GM19395 (cell line): Measurements from ENCODE around the gene ZBTB16.

Source experiments
- ATAC-seq: cut with Tn5 transposase; IDR thresholded peaks from one replicate; pipeline ENCODE4 v1.9.1; 2021; ENCODE audit warnings: mild to moderate bottlenecking, moderate library complexity; ENCODE audit not compliant: unreplicated experiment

Gene ZBTB16

DNA sequence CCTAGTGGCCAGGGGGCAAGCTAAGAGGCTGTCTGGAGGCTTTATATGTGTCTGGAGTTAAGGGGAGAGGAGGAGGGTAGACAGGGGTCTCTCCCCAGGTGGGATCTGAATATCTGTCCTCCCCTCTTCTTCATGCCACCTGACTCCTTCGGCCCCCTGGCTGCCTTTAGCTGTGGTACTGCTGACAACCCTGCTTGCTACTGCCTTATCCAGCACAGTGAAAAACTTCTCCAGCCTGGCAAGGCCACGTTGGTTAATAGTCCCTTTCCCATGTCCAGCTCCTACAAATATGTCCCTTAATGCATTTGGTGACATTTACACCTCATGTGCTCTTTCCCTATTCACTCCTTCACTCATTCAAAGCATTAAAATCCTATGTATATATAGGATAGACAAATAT, 194.3 kb downstream of the ZBTB16 start:
- no peak for ATAC-seq

DNA sequence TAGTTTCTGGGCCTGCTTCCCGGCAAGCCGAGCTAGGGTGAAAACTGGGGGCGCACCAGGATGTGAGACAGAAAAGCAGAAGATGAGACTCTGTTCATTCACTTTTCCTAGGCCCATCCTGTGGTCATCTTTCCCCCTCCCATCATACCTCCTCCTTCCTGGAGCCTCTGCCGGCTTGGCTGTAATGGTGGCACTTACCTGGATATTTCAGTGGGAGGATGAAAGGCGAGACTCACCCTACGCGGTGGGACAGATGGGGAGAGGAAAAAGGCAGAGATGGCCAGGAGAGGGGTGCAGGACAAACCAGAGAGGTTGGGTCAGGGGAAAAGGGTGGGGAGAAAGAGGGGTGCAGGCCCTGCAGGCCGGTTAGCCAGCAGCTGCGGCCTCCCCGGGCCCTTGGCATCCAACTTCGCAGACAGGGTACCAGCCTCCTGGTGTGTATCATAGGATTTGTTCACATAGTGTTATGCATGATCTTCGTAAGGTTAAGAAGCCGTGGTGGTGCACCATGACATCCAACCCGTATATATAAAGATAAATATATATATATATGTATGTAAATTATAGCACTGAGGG, 195.1 kb downstream of the ZBTB16 start:
- ATAC-seq = no peak

DNA sequence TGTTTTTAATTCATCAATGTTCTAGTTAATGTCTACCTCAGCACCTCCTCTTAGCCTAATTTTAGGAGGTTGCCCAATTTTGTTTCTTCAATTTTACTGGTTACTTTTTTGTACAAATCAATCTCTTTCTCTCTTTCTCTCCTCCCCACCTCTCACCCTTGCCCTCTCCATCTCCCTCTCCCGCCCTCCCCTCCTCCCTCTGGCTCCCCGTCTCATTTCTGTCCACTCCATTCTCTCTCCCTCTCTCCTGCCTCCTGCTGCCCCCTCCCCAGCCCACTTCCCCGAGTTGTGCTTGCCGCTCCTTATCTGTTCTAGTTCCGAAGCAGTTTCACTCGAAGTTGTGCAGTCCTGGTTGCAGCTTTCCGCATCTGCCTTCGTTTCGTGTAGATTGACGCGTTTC, 195.8 kb downstream of the ZBTB16 start:
- ATAC-seq = no peak

DNA sequence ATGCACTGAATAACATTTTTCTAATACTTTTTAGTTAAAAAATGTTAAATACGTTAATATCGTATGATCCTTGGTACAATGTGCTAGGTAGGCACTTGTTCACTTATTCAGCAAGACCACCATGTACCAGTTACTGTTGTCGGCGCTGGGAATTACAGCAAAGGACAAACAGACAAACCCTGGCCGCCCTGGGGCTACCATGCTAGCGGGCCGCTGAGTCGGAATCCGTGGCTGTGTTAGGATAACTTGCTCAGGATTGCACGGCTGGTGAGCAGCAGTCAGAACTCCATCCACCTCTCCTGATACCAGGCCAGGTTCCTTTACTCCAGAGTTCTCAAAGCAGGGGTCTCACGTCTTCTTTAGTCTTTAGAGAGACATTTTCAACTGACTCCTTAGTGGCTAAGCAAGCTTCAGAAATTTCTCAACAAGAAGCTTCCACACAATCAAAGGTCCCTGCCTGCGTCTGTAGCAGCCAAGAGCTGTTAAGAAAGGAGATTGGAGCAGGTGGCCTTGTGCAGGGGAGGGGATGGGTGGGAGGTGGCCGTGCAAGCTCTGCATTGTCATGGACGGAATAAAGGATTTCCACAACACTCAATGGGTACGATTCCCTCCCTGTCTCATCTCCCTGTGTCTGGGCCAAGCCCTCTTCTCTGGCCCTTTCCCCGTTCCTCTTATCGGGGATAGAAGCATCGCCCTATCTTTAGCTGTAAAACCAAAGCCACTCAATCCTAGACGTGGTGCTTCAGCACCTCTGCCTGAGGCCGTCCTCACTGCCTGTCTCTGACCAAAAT, 196.9 kb downstream of the ZBTB16 start:
- ATAC-seq = no peak

GRCh38 chr11:114256967-114257286, 197.4 kb downstream of the ZBTB16 start:
- no peak for ATAC-seq

GRCh38 chr11:114257621-114258558, 198.4 kb downstream of the ZBTB16 start:
- ATAC-seq = no peak

- no peak for ATAC-seq
These were observed 199.2 kb downstream of the ZBTB16 start for GRCh38 chr11:114258696-114259095.

GRCh38 chr11:114259124-114259526, 199.6 kb downstream of the ZBTB16 start:
- no peak for ATAC-seq

DNA sequence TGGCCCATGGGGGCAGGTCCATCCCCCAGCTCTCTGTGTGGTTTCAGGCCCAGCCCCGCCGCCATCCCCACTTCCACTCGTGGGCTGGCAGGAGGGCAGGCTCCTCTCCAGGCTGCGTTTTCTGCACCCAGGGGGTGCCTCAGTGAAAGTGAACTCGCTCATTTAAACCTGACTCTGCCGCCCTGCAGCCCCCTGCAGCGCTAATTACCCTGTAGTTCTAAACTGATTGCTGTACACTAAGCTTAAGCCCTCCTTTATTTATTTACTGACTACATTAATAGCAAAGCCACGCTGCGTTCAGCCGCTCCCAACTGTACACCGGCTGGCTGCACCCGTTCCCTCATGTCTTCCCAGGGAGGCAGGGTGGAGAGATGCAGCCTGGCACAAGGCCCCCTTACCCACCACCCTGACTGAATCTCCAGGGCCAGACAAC, 200.1 kb downstream of the ZBTB16 start:
- no peak for ATAC-seq

GRCh38 chr11:114260077-114260476, 200.6 kb downstream of the ZBTB16 start:
- no peak for ATAC-seq

- ATAC-seq = no peak
These were observed 201.0 kb downstream of the ZBTB16 start for GRCh38 chr11:114260483-114260882.

DNA sequence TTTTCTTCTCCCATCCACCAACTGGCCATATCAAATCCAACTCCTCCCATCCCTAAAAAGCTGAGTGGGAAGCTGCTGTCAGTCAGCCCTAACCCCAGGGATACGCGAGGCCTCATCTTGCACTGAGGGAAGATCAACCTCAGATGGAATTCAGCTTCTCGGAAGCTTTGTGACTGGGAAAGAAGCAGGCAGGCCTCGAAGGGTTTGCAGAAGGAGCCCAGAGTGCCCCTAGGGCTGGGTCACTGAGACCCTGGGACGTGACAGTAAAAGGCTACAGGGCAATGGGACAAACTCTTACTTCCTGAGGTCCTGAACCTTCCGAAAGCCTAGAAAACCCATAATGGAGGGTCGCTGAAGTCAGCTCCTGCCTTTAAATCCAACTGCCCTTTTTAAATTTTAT, 202.3 kb downstream of the ZBTB16 start:
- ATAC-seq = no peak

GRCh38 chr11:114262681-114263512, 203.4 kb downstream of the ZBTB16 start:
- ATAC-seq = no peak

GRCh38 chr11:114263513-114264170, 204.1 kb downstream of the ZBTB16 start:
- no peak for ATAC-seq

DNA sequence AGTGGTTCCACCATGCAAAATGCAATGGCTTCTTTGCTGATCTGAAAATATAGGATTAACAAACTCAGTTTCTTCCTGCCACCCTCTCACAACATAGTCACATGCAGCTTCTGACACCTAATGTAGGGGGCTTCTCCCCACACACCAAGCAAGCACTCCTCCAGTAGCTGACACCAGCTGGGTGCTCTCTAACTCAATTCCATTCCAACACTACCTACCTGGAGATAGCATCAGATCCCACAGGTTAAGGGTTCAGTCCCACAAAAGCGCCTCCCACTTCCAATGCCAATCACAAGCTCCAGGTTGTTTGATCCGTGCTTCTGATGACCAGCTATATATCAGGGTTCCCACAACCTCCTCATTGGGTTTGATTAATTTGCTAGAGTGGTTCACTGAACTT, 204.9 kb downstream of the ZBTB16 start:
- no peak for ATAC-seq

GRCh38 chr11:114265122-114265878, 205.8 kb downstream of the ZBTB16 start:
- ATAC-seq = no peak

- no peak for ATAC-seq
These were observed 210.0 kb downstream of the ZBTB16 start for GRCh38 chr11:114269498-114269897.

GRCh38 chr11:114270531-114271270, 211.2 kb downstream of the ZBTB16 start:
- ATAC-seq = no peak

- ATAC-seq = no peak
These were observed 211.8 kb downstream of the ZBTB16 start for GRCh38 chr11:114271316-114271715.
